HG03095 (cell line): ENCODE measurements around the gene MYD88.

Experiments used
- ATAC-seq: cut with Tn5 transposase; IDR thresholded peaks from one replicate; pipeline ENCODE4 v1.9.1; 2021; ENCODE audit warnings: moderate library complexity; ENCODE audit not compliant: unreplicated experiment

The MYD88 gene

DNA sequence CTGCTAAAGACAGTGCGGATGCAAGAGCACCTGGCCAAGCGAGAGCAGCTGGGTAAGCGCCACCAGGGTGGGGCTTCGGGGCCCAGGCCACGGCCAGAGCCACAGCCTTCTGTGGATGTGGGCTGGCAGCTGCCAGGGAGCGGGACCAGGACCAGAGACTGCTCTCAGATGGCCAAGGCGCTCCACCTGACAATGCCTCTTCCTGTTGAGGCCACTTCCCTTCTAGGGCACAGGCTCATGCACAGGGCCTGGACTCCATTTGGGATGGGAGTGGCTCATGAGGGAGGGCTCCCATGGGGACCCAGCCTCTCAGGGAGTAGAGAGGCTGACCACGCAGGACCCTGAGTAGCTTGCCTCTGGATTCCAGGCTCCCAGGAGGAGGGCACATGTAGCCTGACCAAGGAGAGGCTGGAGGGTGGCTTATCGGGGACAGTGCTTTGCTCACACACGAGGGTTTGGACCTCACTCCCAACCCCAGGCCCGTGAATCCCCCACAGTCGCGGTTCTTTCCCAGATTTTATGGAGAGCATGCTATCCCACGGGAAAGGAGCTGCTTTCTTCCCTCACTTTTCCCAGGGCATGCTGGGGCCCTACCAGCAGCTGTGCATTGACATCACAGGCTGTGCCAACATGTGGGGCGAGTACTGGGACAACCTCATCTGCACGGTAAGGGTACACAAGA, 26.6 kb upstream of the MYD88 start:
- no peak for ATAC-seq

DNA sequence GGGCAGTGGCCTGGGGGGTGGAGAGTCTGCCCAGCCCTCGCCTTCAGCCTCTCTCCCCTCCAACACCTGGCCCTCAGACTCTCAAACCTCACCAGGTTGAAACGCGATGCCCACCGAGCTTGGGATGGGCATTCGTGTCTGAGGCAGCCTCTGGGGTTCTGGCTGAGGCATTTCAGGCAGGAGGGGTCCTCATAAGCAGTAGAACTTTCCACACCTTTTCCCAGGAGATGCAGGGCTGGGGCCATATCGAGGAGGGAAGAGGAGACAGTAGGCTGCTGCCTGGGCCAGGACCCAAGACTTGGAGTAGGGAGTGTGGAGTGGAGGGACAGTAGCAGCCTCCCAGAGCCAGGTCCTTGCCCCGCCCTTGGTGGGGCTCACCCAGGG, 26.1 kb upstream of the MYD88 start:
- ATAC-seq = no peak

DNA sequence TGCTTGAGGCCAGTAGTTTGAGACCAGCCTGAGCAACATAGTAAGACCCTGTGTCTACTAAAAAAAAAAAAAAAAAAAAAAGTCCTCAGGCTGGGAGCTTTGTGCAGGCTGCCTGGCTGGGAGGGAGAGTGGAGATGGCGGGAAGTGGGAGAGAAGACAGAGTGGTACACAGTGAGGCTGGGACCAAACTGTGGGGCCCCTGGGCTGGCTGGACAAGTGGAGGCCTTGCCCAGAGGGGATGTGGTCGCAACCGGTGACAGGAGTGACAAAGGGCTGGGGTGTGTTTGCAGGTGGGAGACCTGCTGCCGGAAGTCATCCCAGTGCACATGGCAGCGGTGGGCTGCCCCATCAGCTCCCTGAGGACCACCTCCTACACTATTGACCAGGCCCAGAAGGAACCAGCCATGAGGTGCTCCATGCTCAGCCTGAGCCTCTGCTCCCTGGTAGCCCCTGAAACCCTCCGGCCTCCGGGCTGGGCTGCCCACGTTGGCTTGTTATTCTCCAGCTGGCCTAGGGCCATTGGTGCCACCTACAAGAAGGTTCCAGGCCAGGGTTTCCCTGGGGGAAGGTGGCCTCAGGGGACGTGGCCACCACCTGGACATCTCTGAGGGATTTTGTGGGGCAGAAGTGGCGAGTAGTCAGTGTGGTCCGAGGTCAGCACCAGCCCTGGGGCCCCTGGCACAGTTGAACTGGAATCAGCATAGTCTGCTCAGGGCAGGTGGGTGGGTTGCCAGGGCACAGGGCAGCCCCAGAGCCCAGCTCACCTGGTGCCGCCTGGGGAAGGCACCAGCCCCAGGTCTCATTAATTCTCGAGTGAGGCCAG, 24.2 kb upstream of the MYD88 start:
- ATAC-seq = no peak

DNA sequence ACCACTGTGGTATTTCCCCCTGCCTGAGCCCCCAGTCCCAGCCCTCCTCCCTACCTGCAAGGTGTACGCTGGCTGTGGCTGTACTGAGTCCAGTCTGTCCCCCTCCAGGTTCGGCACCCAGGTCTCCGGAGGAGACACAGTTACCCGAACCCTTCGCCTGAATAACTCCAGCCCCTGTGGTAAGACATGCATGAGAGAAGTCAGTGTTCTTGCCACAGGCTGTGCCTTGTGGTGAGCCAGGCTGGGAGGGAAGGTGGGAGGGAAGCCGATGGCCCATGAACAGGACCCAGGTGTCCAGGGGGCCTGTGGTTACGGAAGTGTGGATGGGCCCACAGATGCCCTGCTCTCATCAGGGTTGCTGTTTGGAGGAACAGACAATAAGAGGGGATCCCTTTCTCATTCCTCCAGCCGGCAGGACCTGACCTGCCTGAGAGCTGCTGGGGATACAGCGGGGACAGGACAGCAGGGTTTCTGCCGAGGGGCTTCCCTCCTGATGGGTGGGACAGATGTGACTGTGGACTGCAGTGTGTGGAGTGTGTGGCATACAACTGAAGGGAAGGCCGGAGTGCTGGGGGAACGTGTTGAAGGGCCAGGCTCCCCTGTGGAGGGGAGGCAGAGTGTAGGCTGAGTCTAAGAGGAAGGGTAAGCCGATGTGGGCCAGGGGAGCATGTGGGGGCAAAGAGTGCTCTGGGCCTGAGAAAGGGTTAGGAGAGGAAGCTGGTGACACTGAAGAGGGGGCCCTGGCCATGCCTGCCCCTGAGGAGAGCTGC, 23.4 kb upstream of the MYD88 start:
- no peak for ATAC-seq

DNA sequence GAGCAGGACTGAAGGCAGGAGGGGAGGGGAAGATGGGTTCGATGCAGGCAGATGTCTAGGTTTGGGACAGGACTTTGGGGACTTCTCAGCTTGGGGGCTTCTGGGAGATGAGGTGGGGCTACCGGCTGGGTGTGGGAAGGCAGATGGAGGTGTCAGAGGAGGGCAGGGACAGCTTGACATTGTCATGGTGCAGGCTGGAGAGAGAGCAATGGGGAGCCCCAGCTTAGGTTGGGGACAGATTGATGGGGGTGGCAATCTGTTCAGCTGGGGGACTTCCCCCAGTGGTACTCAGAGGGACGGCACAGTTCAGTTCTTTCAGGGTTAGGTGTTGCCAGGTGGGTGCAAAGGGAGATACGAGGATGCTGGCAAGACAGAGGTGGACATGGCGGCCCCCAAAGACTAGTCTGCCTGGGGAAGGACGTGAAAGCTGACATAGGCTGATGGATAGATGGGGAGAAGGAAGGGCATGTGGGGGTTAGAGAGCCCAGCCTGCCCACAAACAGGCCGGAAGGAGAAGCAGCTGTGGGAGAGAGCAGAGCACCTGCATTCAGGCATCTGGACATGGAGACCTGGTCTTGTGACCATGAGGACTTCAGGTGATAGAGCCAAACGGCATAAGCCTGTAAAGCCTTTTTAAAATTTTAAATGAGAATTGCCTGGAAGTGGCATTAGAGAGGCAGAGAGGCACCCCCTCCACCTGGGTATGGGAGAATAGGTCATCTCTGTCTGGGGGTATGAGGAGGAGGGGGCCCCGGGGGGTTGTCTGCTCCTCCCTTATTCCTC, 22.6 kb upstream of the MYD88 start:
- ATAC-seq = no peak

DNA sequence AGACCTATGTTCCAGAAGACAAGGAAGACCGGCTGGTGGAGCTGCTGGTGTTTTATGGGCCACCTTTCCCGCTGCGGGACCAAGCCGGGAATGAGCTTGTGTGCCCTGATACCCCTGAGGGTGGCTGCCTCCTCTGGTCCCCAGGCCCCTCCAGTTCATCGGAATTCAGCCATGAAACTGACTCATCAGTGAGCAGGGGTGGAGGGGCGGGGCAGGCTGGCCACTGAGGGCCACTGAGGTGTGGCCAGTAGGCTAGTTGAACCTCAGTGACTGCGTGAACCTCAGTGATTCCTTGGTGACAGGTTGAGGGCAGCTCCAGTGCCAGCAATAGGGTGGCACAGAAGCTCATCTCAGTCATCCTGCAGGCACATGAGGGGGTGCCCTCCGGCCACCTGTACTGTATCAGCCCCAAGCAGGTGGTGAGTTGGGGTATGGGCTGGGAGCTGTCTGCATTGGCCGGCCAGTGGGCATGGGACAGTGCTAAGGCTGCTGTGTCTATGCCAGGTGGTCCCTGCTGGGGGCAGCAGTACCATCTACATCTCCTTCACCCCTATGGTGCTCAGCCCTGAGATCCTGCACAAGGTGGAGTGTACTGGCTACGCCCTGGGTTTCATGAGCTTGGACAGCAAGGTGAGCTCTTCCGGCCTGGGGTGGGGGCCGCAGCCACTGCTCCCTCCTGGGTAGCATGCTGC, 21.8 kb upstream of the MYD88 start:
- ATAC-seq = no peak

DNA sequence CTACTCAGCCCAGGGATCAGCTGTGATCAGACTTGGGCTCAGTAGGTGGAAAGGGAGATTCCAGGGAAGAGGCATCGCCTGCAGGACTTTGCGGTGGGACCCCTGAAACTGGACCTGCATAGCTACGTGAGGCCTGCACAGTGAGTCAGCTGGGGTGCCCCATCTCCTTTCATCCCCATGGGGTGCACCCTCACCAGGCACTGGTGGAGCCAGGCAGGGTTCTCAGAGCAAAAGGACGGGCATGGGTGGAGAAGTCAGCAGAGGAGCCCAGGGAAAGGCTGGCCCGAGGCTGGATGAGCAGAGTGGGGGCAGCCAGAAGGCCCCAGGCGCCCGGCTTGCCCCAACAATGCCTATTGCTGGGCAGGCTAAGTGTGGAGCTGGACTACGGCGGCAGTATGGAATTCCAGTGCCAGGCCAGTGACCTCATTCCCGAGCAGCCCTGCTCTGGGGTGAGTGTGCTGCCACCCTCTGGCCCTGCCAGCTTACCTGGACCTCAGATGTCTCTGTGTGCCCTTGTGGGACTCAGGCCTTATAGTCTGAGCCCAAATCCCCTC, 21.2 kb upstream of the MYD88 start:
- no peak for ATAC-seq

DNA sequence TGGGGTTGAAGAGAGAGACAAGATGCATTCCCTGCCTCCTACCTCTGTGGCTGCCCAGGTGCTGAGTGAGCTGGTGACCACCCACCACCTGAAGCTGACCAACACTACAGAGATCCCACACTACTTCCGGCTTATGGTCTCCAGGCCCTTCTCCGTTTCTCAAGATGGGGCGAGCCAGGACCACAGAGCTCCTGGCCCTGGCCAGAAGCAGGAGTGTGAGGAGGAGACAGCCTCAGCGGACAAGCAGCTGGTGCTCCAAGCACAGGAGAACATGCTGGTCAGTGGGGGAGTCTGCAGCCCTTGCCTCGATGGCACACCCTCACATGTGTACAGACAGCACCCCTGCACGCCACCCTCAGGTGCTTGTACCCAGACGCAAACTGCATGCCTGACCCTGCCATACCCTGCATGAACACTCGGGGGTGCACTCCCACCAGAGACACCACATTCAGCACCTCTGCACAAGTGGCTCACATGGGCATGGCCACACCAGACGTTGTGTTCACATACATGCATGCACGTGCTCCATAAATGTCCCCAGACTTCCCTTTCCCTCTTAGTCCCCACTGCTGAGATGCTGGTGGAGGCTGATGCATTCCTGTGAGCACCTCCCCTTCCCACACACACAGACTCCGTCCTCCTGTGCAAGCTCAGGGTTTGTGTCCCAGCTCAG, 20.6 kb upstream of the MYD88 start:
- ATAC-seq = peak; percentile 81

DNA sequence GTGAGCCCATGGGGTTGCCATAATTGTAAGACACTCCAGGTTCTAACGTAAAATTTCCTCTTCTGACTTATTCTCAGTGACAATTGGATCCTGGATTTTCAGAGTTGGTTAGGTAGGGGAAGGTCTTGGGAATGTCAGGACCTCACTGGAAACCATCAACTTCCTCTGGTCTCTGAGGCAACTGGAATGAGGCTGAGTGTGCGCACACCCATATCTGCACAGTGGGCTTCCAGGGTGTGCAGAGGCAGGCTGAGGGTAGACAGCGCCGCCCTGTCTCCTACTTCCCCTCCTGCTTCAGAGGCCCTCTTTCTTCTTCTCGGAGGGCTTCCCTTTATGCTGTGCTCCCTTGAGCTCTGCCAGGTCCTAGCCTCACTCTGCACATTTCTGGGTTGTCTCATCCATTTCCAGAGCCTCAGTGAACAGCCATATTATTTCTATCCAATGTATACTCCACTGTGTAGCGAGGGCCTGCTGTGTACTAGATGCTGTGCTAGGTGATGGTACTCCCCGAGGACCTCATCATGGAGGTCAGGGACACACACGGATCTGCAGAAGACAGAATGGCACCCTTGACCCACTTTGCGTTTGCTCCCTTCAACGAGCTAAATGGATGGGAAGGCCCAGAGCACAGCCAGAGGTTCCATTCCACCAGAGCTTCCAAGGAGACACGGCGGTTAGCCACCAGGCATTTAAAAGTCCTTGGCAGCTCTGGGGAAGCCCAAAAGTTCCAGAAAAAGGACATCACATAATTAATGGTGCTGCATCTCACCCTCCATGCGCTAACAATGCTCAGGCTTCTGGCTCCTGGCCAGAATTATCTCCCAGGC, 19.8 kb upstream of the MYD88 start:
- ATAC-seq = no peak

DNA sequence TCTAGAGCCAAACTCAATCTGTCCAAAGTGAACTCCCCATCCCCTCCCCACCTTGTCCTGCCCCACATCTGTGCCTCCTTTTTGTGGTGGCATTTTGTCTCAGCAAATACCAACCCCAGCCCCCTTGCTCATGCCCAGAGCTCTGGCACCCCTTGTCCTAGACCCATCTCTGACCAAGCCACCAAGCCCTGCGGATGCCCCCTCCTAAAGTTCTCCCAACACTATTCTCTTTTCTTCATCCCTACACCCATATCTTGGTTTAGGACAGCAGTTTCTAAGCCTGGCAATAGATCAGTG, 19.3 kb upstream of the MYD88 start:
- ATAC-seq = no peak

DNA sequence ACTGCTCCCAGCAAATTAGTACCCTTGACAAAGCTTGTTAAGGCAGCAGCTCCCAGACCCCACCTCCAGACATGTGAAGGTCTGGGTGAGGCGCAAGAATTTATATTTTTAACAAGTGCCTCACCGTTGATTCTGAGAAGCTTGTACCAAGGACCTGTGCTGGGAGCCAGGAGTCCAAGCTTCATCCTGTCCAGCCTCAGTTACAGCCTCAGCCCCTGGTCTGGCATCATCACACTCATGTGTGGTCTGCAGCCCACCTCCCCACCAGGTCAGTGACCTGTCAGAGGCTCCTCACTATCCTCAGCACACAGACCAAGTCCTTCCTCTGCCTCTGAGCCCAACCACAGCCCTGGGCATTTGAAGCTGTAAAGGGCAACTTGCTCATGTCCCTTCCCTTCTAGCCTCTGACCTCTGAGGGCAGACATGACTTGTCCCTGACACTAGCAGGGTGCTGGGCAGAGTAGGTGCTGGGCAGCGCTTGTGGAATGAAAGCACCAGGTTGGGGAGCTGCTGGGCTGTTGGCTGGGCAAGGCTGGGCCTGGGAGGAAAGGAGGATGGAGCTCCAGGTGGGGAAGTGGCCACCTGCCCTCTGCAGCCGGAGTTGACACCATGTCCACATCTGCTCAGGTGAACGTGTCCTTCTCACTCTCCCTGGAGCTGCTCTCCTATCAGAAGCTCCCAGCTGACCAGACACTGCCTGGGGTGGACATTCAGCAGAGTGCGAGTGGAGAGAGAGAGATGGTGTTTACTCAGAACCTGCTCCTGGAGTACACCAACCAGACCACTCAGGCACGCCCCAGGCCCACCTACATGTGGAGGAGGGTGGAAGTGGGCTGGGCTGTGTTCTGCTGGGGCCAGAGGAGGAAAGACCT, 18.4 kb upstream of the MYD88 start:
- no peak for ATAC-seq

DNA sequence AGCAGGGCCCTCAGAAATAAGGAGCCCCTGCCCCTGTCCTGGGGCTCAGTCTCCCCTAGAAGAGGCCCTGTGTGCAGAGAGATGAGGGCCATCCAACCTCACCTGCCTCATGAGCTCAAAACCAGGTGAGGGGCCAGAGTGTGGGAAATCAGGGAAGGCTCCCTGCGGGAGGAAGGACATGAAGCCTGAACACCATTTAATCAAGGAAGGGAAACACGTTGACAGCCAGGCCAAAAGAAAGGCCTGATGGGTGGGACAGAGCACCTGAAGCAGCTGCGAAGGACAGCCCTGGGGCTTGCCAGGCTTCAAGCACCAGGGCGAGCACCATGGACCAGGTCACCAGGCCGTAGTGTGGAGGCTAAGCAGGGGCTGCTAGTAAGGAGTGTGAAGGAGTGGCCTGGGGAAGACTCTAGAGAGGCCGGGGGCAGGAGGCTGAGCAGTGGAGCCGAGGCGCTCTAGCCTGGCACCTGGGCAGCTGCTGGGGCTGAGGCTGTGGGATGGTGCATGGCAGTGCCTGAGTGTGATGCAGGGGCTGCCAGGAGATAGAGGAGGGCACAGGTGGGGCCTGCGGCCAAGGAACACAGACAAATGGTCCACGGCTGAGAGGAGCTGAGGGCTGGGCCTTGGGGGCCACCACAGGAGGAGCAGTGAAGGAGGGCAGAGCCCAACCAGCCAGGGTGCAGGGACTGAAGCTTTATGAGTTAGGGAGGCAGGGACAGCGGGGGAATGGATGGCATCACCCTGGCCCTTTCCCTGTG, 17.6 kb upstream of the MYD88 start:
- ATAC-seq = no peak

DNA sequence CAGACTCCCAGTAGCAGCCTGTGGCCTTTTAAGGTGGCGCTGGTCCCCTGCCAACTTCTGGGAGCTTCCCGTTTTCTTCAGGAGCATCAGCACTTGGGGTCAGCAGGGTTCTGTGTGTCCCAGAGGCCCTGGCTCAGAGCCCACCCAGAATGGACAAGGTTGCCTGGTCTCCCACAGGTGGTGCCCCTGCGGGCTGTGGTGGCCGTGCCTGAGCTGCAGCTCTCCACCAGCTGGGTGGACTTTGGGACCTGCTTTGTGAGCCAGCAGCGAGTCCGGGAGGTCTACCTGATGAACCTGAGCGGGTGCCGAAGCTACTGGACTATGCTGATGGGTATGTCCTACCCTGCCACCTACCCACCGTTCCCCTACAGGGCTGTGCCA, 17.0 kb upstream of the MYD88 start:
- ATAC-seq = no peak

DNA sequence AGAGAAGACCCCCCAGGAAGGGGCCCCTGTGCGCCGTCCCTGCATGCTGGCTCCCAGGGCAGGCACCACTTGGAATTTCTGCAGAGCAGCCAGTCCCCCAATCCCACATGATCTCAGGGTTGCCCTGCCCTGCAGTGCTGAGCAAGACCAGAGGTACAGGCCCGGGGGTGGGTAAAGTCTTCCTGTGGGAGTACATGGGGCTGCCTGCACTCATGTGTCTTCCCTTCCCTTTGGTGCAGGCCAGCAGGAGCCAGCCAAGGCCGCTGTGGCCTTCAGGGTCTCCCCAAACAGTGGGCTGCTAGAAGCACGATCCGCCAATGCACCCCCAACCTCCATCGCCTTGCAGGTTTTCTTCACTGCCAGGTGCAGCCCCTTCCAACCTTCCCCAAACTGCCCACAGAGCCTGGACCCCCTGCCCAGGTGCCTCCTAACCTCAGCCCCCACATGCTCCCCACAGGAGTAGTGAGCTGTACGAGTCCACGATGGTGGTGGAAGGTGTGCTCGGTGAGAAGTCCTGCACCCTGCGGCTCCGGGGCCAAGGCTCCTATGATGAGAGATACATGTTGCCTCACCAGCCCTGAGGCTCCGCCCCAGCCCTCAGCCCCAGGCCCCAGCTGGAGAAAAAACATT, 16.5 kb upstream of the MYD88 start:
- no peak for ATAC-seq

DNA sequence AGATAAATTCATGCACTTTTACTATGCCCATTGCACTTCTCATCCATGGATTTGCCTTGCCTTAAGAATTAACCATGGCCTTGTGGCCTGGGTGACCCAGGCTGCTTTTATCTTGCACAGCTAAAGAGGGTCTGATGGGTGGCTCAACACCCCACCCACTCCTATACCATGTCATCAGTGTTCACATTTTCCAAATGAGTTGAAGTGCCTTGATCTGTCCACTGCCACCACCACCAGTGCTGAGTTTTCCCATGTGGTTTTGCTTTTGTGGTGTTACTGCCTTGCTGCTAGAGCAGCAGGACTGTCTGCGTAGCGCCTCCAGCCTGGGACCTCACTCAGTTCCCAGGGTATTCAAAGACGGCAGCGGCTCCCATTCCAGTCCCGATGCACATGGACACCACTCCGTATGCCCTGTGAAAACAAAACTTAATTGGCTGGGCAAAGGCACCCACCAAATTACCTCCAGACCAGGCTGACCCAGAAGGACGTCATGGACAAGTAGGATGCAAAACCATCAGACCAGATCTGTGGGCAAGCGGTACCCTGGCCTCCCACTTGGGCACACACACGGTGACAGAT, 15.7 kb upstream of the MYD88 start:
- ATAC-seq = no peak

DNA sequence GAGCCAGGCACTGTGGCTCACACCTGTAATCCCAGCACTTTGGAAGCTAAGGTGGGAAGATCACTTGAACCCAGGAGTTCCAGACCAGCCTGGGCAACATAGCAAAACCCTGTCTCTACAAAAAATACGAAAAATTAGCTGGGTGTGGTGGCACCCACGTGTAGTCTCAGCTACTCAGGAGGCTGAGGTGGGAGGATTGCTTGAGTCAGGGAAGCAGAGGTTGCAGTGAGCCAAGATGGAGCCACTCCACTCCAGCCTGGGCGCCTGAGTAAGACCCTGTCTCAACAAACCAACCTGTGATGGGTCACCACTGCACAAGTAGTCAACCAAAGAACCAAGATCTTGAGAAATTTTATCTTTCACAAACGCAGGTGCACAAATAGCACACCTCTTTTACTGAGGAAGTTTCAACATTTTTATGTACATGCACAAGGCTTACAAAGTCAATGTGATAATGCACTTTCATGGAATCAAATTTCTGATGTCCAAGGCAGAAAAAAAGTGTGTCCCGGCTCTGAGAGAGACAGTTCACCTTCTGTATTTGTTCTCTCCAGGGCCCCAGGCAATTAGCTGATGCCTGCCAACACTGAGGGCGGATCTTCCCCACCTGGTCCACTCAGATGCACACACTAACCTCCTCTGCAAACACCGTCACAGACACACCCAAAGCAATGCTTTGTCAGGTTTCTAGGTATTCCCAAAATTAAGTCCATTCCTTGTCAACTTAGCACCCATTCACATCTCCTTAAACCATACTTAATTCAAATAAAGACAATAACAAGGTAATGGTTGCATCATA, 13.9 kb upstream of the MYD88 start:
- no peak for ATAC-seq
